Psoas muscle (tissue), 8 donors: ENCODE measurements around the gene FOXP4. TPM values are rescaled to one million over a fixed set of nuclear protein-coding genes. Genes with fewer than 3 reads are reported as not detected.
A peak's percentile ranks its signal among the peaks of the same experiment; 100 is the strongest.

Experiments
- ATAC-seq, 4 donors: fragments of 200-7000 bp; cut with Tn5 transposase; one replicate each; pipeline ENCODE4 v1.9.1; 2020; ENCODE audit warnings: moderate library complexity in 3 of 4, mild to moderate bottlenecking in 2 of 4
- DNase-seq, 2 donors: peaks; one replicate each; pipeline ENCODE4 v3.0.0-alpha.2; 2020
- H3K27ac ChIP-seq: fragments of 200-600 bp; one replicate; pipeline ENCODE4 v1.8.0; 2022
- H3K27me3 ChIP-seq, 3 donors: fragments of 200-600 bp in 1 of 3; one replicate each; pipeline versions ENCODE4 v1.6.1 to v1.8.0; 2013 to 2022; ENCODE audit warnings: low read length in 2 of 3, mild to moderate bottlenecking in 2 of 3, moderate library complexity in 1 of 3; ENCODE audit not compliant: insufficient read depth in 3 of 3
- H3K36me3 ChIP-seq, 2 donors: fragments of 200-600 bp in 1 of 2; one replicate each; pipeline versions ENCODE4 v1.6.1 to v1.8.0; 2013 to 2022; ENCODE audit warnings: low read depth in 1 of 2, mild to moderate bottlenecking in 1 of 2, moderate library complexity in 1 of 2; ENCODE audit not compliant: insufficient read depth in 1 of 2
- H3K4me1 ChIP-seq: fragments of 200-600 bp; one replicate; pipeline ENCODE4 v1.8.0; 2022
- H3K4me3 ChIP-seq: fragments of 200-600 bp; one replicate; pipeline ENCODE4 v1.8.0; 2022; ENCODE audit warnings: mild to moderate bottlenecking
- H3K9me3 ChIP-seq: fragments of 200-600 bp; one replicate; pipeline ENCODE4 v1.8.0; 2022
- CTCF ChIP-seq: fragments of 200-600 bp; IDR thresholded peaks from one replicate; pipeline ENCODE4 v1.8.0; 2022; ENCODE audit warnings: antibody characterized with exemption
- WGBS, 3 donors: extraction: QIAGEN DNeasy Blood & Tissue Kit; methylation state at CpG; one replicate each; pipeline versions ENCODE4 v1.1.6 to v1.1.7; 2013; 5-methylcytosine and 5-hydroxymethylcytosine counted together
- intact Hi-C, 2 donors: fragments of 100-400 bp; cut with DNase I; formaldehyde crosslinking; loops; one replicate each; pipeline versions ENCODE4 v1.11.0 to v1.14.2; 2022
- polyA plus RNA-seq, 3 donors: library from polyadenylated mRNA; stranded (reverse); fragments of 200-250 nt; gene quantifications; one replicate each; pipeline ENCODE4 v1.2.3, GENCODE V29; 2013
- total RNA-seq, 4 donors: library from RNA; stranded (reverse); fragmentation: NEBNext Ultra II Directional in 2 of 4; extraction: Animal tissue kit (Norgen Biotek cat#: 25700) in 2 of 4; gene quantifications; one replicate each; pipeline versions ENCODE4 v1.2.1 to v1.2.4, GENCODE V29; 2021 to 2023
- donor health status: healthy with polysubstance abuse.
- donor health status: DM: no; HTN: no; CAD: no; lungs with moderate emphysema.
- donor health status: Bipolar disorder and iron deficiency.
- donor health status: healthy.
- donor health status: DM: yes; HTN: yes; CAD: no.
- donor health status: DM: no; HTN: no; CAD: no.
- donor health status: DM: no; HTN: no; CAD: no.
- donor health status: DM: yes; HTN: yes; CAD: no.

FOXP4 gene
- total and polyA plus RNA-seq, 7 donors: 4.6 to 12.2 (median 7.5) TPM

- peaks cover 14% of the 10 kb centered on the region for H3K4me1 ChIP-seq
- H3K36me3 ChIP-seq: no peaks in the 10 kb centered on the region
- no peaks in the 10 kb centered on the region for H3K9me3 ChIP-seq
- ATAC-seq: peak in 3 of 4 donors; percentile 31 to 61 (median 36)
- intact Hi-C loops: no loop called here
- no peak for TF ChIP-seq CTCF
- H3K27ac ChIP-seq: no peak overlapping the region
- 47 to 53% (median 49%) methylated on average over 16 to 18 of the region's 18 CpGs for WGBS, 3 donors
- DNase-seq: no peak
- H3K4me3 ChIP-seq: no peak overlapping the region
- no peaks in the 10 kb centered on the region for H3K27me3 ChIP-seq
These were observed 9.1 kb upstream of the FOXP4 start for GRCh38 chr6:41536795-41537758.

GRCh38 chr6:41538556-41539182 lies 7.5 kb upstream of the FOXP4 start:
- DNase-seq: no peak
- peak; percentile 38 to 83 (median 71) for ATAC-seq
- H3K4me1 ChIP-seq: peaks cover 14% of the 10 kb centered on the region
- H3K4me3 ChIP-seq: no peak overlapping the region
- H3K36me3 ChIP-seq: no peaks in the 10 kb centered on the region
- no peaks in the 10 kb centered on the region for H3K9me3 ChIP-seq
- TF ChIP-seq CTCF: no peak
- H3K27me3 ChIP-seq: no peaks in the 10 kb centered on the region
- 50 to 60% (median 52%) methylated on average over 2 of the region's 2 CpGs for WGBS, 3 donors
- intact Hi-C loops: no loop called here
- H3K27ac ChIP-seq: no peak overlapping the region

- H3K27ac ChIP-seq: no peak overlapping the region
- H3K4me1 ChIP-seq: peaks cover 14% of the 10 kb centered on the region
- TF ChIP-seq CTCF: no peak
- no peaks in the 10 kb centered on the region for H3K9me3 ChIP-seq
- no peaks in the 10 kb centered on the region for H3K36me3 ChIP-seq
- H3K27me3 ChIP-seq: no peaks in the 10 kb centered on the region
- DNase-seq: no peak
- no peak for ATAC-seq
- H3K4me3 ChIP-seq: no peak overlapping the region
- intact Hi-C loops: no loop called here
These were observed 7.0 kb upstream of the FOXP4 start for GRCh38 chr6:41539204-41539603.

- Histone ChIP-seq H3K36me3 (no peaks in the 10 kb centered on the region), H3K9me3 (no peaks in the 10 kb centered on the region), H3K4me1 (peaks cover 13% of the 10 kb centered on the region), H3K27me3 (no peaks in the 10 kb centered on the region), H3K4me3 (no peak overlapping the region), H3K27ac (no peak overlapping the region)
- DNase-seq (no peak), ATAC-seq (no peak)
- intact Hi-C loops: no loop called here
- WGBS, 3 donors: 73 to 82% (median 81%) methylated on average over 2 of the region's 2 CpGs
- no peak for TF ChIP-seq CTCF
These were observed 4.8 kb upstream of the FOXP4 start for GRCh38 chr6:41541364-41541763.
